CD8-positive, alpha-beta memory T cell (primary cell): ENCODE results near the gene ST7. TPM values are rescaled to one million over a fixed set of nuclear protein-coding genes. Genes with fewer than 3 reads are reported as not detected.

Source experiments
- CTCF ChIA-PET: fragments of 350-600 bp; sonication (Branson Sonifier 250); formaldehyde crosslinking; loops from one replicate; lab custom pipeline; 2021; ENCODE audit warnings: antibody characterized with exemption; lab: Charles Lee
- POLR2A ChIA-PET: fragments of 350-600 bp; sonication (Branson Sonifier 250); formaldehyde crosslinking; loops from one replicate; lab custom pipeline; 2021; ENCODE audit warnings: antibody characterized with exemption; lab: Charles Lee
- DNase-seq, 5 donors: peaks; one replicate each; pipeline versions ENCODE4 v3.0.0 to v3.0.0-alpha.2; 2020 to 2022; ENCODE audit warnings: mixed read lengths in 1 of 5
- H3K27ac ChIP-seq: one replicate; pipeline ENCODE4 v1.7.0; 2013; ENCODE audit warnings: low read depth, mild to moderate bottlenecking, low read length, moderate library complexity
- H3K27me3 ChIP-seq: 2 replicates; pipeline ENCODE4 v1.7.0; 2013; ENCODE audit warnings: low read length, mild to moderate bottlenecking; ENCODE audit not compliant: insufficient read depth, poor library complexity, severe bottlenecking
- H3K36me3 ChIP-seq: 2 replicates; pipeline ENCODE4 v1.7.0; 2013; ENCODE audit warnings: mild to moderate bottlenecking, low read length, moderate library complexity; ENCODE audit not compliant: insufficient read depth
- H3K4me1 ChIP-seq: 2 replicates; pipeline ENCODE4 v1.7.0; 2013; ENCODE audit warnings: mild to moderate bottlenecking, low read length, moderate library complexity; ENCODE audit not compliant: insufficient read depth
- H3K4me3 ChIP-seq: 2 replicates; pipeline ENCODE4 v1.7.0; 2013; ENCODE audit warnings: mild to moderate bottlenecking, low read length
- H3K9me3 ChIP-seq: 2 replicates; pipeline ENCODE4 v1.7.0; 2013; ENCODE audit warnings: mild to moderate bottlenecking, low read length
- H3K27ac Mint-ChIP-seq, 8 donors: one replicate each; pipeline ENCODE4 v1.8.0; 2020 to 2021; ENCODE audit warnings: mixed read lengths in 8 of 8, mild to moderate bottlenecking in 6 of 8, inconsistent platforms in 3 of 8, moderate library complexity in 3 of 8
- H3K27me3 Mint-ChIP-seq, 2 donors: one replicate each; pipeline ENCODE4 v1.8.0; 2020 to 2021; ENCODE audit warnings: mixed read lengths in 2 of 2, mild to moderate bottlenecking in 1 of 2, moderate library complexity in 1 of 2
- H3K36me3 Mint-ChIP-seq, 3 donors: one replicate each; pipeline ENCODE4 v1.8.0; 2020 to 2021; ENCODE audit warnings: mixed read lengths in 3 of 3, inconsistent platforms in 1 of 3, mild to moderate bottlenecking in 1 of 3
- H3K4me1 Mint-ChIP-seq, 3 donors: one replicate each; pipeline ENCODE4 v1.8.0; 2020 to 2021; ENCODE audit warnings: mixed read lengths in 3 of 3, inconsistent platforms in 1 of 3, mild to moderate bottlenecking in 1 of 3
- H3K4me3 Mint-ChIP-seq, 7 donors: one replicate each; pipeline ENCODE4 v1.8.0; 2020 to 2021; ENCODE audit warnings: mixed read lengths in 7 of 7, mild to moderate bottlenecking in 6 of 7, moderate library complexity in 4 of 7, inconsistent platforms in 2 of 7
- H3K9me3 Mint-ChIP-seq, 5 donors: one replicate each; pipeline ENCODE4 v1.8.0; 2020 to 2022; ENCODE audit warnings: mixed read lengths in 5 of 5, mild to moderate bottlenecking in 3 of 5, moderate library complexity in 2 of 5, inconsistent platforms in 1 of 5
- polyA plus RNA-seq: library from polyadenylated mRNA; unstranded; fragments of 300-500 nt; fragmentation: Illumina TruSeq; gene quantifications from one replicate; pipeline ENCODE4 v1.2.3, GENCODE V29; 2021
- total RNA-seq, 2 experiments: library from RNA; stranded (reverse); gene quantifications; one replicate each; pipeline ENCODE4 v1.2.3, GENCODE V29; 2021

The ST7 gene
- total and polyA plus RNA-seq, 3 experiments from 2014 or later, result 7.9 to 14.2 (median 12.7) TPM

DNA sequence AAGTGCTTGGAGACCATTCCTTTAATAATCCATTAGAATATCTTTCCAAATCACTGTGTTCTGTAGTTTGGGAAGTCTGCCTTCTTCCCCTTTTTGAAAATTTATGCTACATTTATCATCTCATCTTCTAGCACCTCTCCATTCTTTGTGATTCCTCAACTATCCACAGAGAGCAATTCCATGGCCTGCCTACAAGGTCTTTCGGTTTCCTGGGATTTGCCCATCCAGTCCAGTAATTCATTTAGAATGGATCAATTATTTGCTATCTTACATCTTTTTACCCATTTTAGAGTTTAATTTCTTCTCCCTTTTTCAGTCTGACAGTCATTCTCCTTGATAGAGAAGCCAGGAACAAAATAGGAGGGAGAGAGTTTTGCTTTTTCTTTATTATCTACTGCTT lies 179.8 kb downstream of the ST7 start:
- CTCF ChIA-PET, result no interaction called here

DNA sequence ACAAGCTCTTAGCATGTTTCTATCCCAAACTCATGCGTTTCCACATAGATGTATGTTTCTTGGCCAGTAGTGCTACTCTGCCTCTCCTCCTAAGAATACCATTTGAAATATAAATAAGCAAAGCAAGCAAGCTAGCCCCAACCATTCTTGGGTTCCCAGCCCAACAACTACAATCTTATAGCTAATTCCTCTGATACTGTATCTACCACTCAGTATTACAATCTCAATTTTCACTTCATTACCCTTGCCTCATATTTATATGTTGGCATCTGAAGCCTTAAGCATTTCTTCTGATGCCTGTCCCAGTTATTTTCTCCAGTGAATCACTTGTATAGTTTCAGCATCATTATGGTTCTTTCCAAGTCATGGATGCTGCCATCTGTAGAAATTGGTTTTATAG lies 181.1 kb downstream of the ST7 start:
- Histone ChIP-seq H3K4me3 (no peak overlapping the region), H3K27ac (no peak overlapping the region), H3K9me3 (no peaks in the 10 kb centered on the region), H3K4me1 (no peaks in the 10 kb centered on the region), H3K27me3 (no peaks in the 10 kb centered on the region), H3K36me3 (peaks cover 4% of the 10 kb centered on the region)
- Mint-ChIP-seq H3K9me3 (no peaks in the 10 kb centered on the region), H3K27ac (no peak overlapping the region), H3K4me3 (no peak overlapping the region), H3K27me3 (no peaks in the 10 kb centered on the region), H3K4me1 (peaks cover 7 to 10% (median 9%) of the 10 kb centered on the region in 3 donors), H3K36me3 (peaks cover 8 to 17% (median 9%) of the 10 kb centered on the region in 3 donors)
- ChIA-PET CTCF (interaction anchor here (0.8 to 1.4 kb wide), 2 partner anchors 146 to 204 kb away, joined by 3 to 5 read pairs; no protein-coding TSS in a partner anchor), POLR2A (no interaction called here)
- DNase-seq, result no peak

More for the DNA sequence above, 179.8 kb downstream of the ST7 start:
- Histone ChIP-seq H3K9me3 (no peaks in the 10 kb centered on the region), H3K4me3 (no peak overlapping the region), H3K4me1 (no peaks in the 10 kb centered on the region), H3K27me3 (no peaks in the 10 kb centered on the region), H3K27ac (no peak overlapping the region), H3K36me3 (peaks cover 4% of the 10 kb centered on the region)
- Mint-ChIP-seq H3K9me3 (no peaks in the 10 kb centered on the region), H3K27me3 (no peaks in the 10 kb centered on the region), H3K27ac (no peak overlapping the region), H3K4me1 (peaks cover 7 to 10% (median 9%) of the 10 kb centered on the region in 3 donors), H3K4me3 (no peak overlapping the region), H3K36me3 (peaks cover 8 to 14% (median 9%) of the 10 kb centered on the region in 3 donors)
- POLR2A ChIA-PET, result no interaction called here
- no peak for DNase-seq

DNA sequence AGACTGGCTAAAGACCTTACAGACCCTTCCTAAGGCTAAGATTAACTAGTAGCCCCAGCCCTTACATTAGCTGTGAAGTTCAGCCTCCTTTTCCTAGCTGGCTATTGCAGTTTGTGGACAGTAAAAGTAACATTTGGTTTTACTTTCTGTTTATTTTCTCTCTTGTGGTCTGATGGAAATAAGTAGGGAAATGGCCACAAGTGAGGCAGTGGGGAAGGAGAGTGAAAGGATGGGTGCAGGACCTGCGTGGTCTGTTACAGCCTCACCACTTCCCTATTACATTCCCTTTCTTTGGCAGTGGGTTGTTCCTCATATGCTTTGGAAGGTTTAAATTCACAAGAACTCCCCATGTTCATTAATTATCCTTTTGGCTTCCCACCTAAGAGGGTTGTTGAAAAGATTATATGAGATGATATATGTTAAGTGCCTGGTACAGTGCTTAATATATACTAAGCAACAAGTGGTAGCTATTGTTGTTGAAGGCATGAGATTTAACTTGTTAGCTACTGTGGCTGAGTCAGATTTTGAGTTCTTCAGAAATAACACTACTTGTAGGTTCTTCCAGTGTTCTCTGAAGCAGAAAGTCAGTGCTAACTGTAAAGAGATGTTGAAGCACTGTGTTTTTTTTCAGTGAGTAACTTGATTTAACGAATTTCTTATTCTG lies 181.7 kb downstream of the ST7 start:
- no peak overlapping the region for H3K4me3 ChIP-seq
- peaks cover 7 to 18% (median 8%) of the 10 kb centered on the region in 3 donors for H3K36me3 Mint-ChIP-seq
- H3K27ac ChIP-seq, result no peak overlapping the region
- H3K9me3 ChIP-seq, result no peaks in the 10 kb centered on the region
- no peaks in the 10 kb centered on the region for H3K9me3 Mint-ChIP-seq
- no peak overlapping the region for H3K4me3 Mint-ChIP-seq
- H3K4me1 Mint-ChIP-seq, result peaks cover 7 to 10% (median 9%) of the 10 kb centered on the region in 3 donors
- H3K27me3 ChIP-seq, result no peaks in the 10 kb centered on the region
- no peaks in the 10 kb centered on the region for H3K27me3 Mint-ChIP-seq
- DNase-seq, result no peak
- ChIA-PET CTCF (interaction anchor here (1.4 kb wide), 1 partner anchor 204 kb away, joined by 5 read pairs; no protein-coding TSS in a partner anchor), POLR2A (no interaction called here)
- H3K36me3 ChIP-seq, result peaks cover 4% of the 10 kb centered on the region
- no peaks in the 10 kb centered on the region for H3K4me1 ChIP-seq
- H3K27ac Mint-ChIP-seq, result peak overlapping the region in 3 of 8 donors; percentile 5 to 65 (median 8)

DNA sequence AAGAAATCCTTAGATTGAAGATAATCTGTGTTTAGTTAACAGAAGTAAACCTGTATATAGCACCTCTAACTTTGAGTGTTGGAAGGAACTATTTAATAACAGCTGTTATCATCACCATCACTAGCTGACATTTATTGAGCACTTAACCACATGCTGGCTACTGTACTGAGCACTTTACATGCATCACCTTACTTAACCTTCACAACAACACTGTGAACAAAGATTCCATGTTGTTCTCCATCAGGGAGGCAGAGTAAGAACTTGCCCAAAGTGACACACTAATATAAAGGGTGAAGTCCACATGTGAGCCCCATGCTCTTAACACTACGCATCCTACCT lies 182.2 kb downstream of the ST7 start:
- H3K9me3 ChIP-seq, result no peaks in the 10 kb centered on the region
- Mint-ChIP-seq H3K4me3 (no peak overlapping the region), H3K27me3 (no peaks in the 10 kb centered on the region), H3K36me3 (peaks cover 8 to 18% (median 9%) of the 10 kb centered on the region in 3 donors), H3K9me3 (no peaks in the 10 kb centered on the region), H3K27ac (no peak overlapping the region), H3K4me1 (peaks cover 7 to 10% (median 9%) of the 10 kb centered on the region in 3 donors)
- ChIA-PET POLR2A (no interaction called here), CTCF (interaction anchor here (1.4 kb wide), 1 partner anchor 205 kb away, joined by 5 read pairs; no protein-coding TSS in a partner anchor)
- no peak overlapping the region for H3K27ac ChIP-seq
- H3K27me3 ChIP-seq, result no peaks in the 10 kb centered on the region
- no peak for DNase-seq
- H3K36me3 ChIP-seq, result peaks cover 4% of the 10 kb centered on the region
- no peaks in the 10 kb centered on the region for H3K4me1 ChIP-seq
- no peak overlapping the region for H3K4me3 ChIP-seq

DNA sequence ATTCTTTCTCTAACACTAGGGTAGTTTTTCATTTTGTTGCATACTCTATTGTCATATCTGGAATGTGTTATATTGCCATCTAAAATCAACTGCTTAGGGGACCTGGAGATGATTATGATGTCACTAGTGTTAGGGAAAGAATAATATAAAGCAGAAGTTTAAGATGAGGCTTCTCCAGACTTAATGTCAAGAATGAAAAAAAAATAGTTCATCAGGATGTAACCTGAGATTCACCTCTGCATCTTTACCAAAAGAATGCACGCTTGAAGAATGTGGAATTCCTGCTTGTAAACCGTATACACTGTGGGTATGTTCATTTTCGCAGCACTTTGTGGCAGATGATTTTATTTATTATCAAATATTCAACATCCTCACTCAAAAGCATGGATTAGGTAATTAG lies 184.6 kb downstream of the ST7 start:
- Histone ChIP-seq H3K36me3 (no peaks in the 10 kb centered on the region), H3K4me1 (no peaks in the 10 kb centered on the region), H3K27me3 (no peaks in the 10 kb centered on the region), H3K4me3 (no peak overlapping the region), H3K9me3 (no peaks in the 10 kb centered on the region), H3K27ac (no peak overlapping the region)
- peaks cover 7 to 10% (median 9%) of the 10 kb centered on the region in 3 donors for H3K4me1 Mint-ChIP-seq
- ChIA-PET POLR2A (no interaction called here), CTCF (no interaction called here)
- no peak overlapping the region for H3K27ac Mint-ChIP-seq
- no peak for DNase-seq
- H3K9me3 Mint-ChIP-seq, result no peaks in the 10 kb centered on the region
- H3K27me3 Mint-ChIP-seq, result no peaks in the 10 kb centered on the region
- peaks cover 8 to 12% (median 9%) of the 10 kb centered on the region in 3 donors for H3K36me3 Mint-ChIP-seq
- no peak overlapping the region for H3K4me3 Mint-ChIP-seq

DNA sequence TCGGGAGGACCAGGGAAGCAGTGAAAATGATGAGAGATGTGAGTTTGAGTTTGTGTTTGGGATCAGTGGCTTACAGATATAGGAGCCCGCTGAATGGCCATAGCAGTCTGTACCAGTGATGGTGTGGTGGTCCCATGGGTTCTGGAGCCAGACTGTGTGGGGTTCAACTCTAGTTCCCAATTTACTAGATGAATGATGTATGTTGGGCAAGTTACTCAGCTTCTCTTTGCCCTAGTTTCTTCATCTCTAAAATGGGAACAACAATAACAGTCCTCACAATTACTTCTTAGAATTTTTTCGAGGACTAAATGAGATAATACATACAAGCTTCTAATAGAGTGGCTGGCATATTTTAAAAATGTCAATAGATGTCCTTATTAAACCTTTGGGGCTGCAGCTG lies 185.2 kb downstream of the ST7 start:
- H3K4me3 ChIP-seq, result no peak overlapping the region
- no peaks in the 10 kb centered on the region for H3K9me3 ChIP-seq
- H3K36me3 ChIP-seq, result no peaks in the 10 kb centered on the region
- H3K4me3 Mint-ChIP-seq, result no peak overlapping the region
- no peaks in the 10 kb centered on the region for H3K27me3 Mint-ChIP-seq
- peaks cover 8 to 12% (median 10%) of the 10 kb centered on the region in 3 donors for H3K36me3 Mint-ChIP-seq
- ChIA-PET CTCF (no interaction called here), POLR2A (no interaction called here)
- H3K9me3 Mint-ChIP-seq, result no peaks in the 10 kb centered on the region
- DNase-seq, result no peak
- H3K27me3 ChIP-seq, result no peaks in the 10 kb centered on the region
- no peaks in the 10 kb centered on the region for H3K4me1 ChIP-seq
- H3K27ac Mint-ChIP-seq, result no peak overlapping the region
- peaks cover 7 to 10% (median 9%) of the 10 kb centered on the region in 3 donors for H3K4me1 Mint-ChIP-seq
- H3K27ac ChIP-seq, result no peak overlapping the region

DNA sequence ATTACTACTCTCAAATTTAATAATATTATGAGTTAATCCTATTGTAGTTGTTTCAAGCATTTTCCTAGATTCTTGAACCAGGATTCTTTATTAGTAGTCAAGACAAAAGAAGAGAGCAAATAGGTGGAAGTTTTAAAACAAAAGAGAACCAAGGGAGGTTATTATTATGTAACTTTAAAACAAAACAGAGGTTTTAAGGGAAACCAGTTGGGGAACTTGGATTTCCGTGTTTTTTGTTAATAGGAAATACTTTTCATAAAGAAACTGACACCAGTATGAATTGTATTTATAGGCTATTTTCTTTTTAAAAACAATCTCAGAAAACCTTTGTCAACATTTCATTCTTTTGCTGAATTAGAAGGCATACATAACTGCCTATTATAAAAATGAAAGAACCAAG lies 185.7 kb downstream of the ST7 start:
- no peaks in the 10 kb centered on the region for H3K36me3 ChIP-seq
- ChIA-PET CTCF (no interaction called here), POLR2A (no interaction called here)
- H3K27me3 Mint-ChIP-seq, result no peaks in the 10 kb centered on the region
- peaks cover 7 to 10% (median 9%) of the 10 kb centered on the region in 3 donors for H3K4me1 Mint-ChIP-seq
- H3K9me3 Mint-ChIP-seq, result no peaks in the 10 kb centered on the region
- H3K4me3 Mint-ChIP-seq, result no peak overlapping the region
- H3K4me3 ChIP-seq, result no peak overlapping the region
- no peak overlapping the region for H3K27ac ChIP-seq
- peaks cover 8 to 10% (median 8%) of the 10 kb centered on the region in 3 donors for H3K36me3 Mint-ChIP-seq
- no peaks in the 10 kb centered on the region for H3K9me3 ChIP-seq
- no peaks in the 10 kb centered on the region for H3K4me1 ChIP-seq
- no peak overlapping the region for H3K27ac Mint-ChIP-seq
- no peak for DNase-seq
- H3K27me3 ChIP-seq, result no peaks in the 10 kb centered on the region

DNA sequence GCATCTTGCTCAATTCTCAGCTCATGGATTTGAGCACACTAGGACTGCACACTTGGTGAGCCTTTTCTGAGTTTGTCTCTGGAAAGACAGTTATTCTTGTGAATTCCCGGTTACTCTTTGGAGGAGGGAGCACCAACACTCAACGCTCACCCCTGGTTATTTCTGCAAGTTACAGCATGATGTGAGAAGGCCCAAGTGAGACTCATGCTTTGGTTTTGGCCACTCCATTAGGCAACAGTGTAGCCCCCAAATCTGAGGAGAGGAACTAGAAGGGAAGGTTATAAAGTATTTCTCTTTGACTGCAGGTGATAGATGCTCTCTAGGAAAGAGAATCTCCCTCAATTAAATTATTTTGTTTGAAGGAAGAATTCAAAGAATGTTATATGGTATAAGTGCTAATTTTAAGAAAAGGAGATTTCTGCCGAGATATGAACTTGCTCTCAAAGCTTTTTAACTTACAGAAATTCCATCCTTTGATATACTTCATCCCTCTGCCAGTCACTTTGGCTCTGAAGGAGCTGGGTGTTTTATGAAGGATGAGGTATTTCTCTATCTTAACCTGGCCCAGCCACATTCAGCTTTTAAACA lies 186.2 kb downstream of the ST7 start:
- Histone ChIP-seq H3K36me3 (no peaks in the 10 kb centered on the region), H3K4me3 (no peak overlapping the region), H3K27ac (no peak overlapping the region), H3K4me1 (no peaks in the 10 kb centered on the region), H3K9me3 (no peaks in the 10 kb centered on the region), H3K27me3 (no peaks in the 10 kb centered on the region)
- H3K9me3 Mint-ChIP-seq, result no peaks in the 10 kb centered on the region
- DNase-seq, result no peak
- ChIA-PET CTCF (no interaction called here), POLR2A (no interaction called here)
- H3K4me1 Mint-ChIP-seq, result peaks cover 7 to 8% (median 7%) of the 10 kb centered on the region in 3 donors
- H3K27me3 Mint-ChIP-seq, result no peaks in the 10 kb centered on the region
- H3K27ac Mint-ChIP-seq, result no peak overlapping the region
- peaks cover 4 to 10% (median 8%) of the 10 kb centered on the region in 3 donors for H3K36me3 Mint-ChIP-seq
- no peak overlapping the region for H3K4me3 Mint-ChIP-seq
